GM23248 (cell line): ENCODE results near the gene BCAR3.

Experiments
- EZH2 ChIP-seq: fragments of 200-600 bp; sonication (generic); IDR thresholded peaks from 2 replicates; pipeline ENCODE4 v1.6.1; 2018; ENCODE audit warnings: antibody characterized with exemption, mild to moderate bottlenecking; ENCODE audit not compliant: insufficient read depth, poor library complexity, severe bottlenecking
- EZH2phosphoT487 ChIP-seq: fragments of 200-600 bp; sonication (generic); IDR thresholded peaks from 2 replicates; pipeline ENCODE4 v1.6.1; 2018; ENCODE audit warnings: antibody characterized with exemption, moderate library complexity, mild to moderate bottlenecking, low read depth; ENCODE audit not compliant: insufficient read depth

- TF ChIP-seq EZH2phosphoT487: no peak
- TF ChIP-seq EZH2: no peak
Observed at GRCh38 chr1:93566227-93566626, 115.4 kb downstream of the BCAR3 start.
